Small intestine (tissue), 7 donors: ENCODE results near the gene SYT2. TPM values are rescaled to one million over a fixed set of nuclear protein-coding genes. Genes with fewer than 3 reads are reported as not detected.
"Not testable (repeated sequence)": the region's sequence is repeated elsewhere in the genome, so short reads cannot be mapped to it uniquely, and the experiment has no call there.

ENCODE experiments used
- DNase-seq, 2 donors: peaks; one replicate each; pipeline versions ENCODE4 v3.0.0 to v3.0.0-alpha.2; 2013
- FAIRE-seq: peaks from 2 replicates; lab custom pipeline; 2012; peaks lifted over from hg19 to GRCh38; lab: Jason Lieb, UNC
- H3K27ac ChIP-seq, 3 donors: one replicate each; pipeline ENCODE4 v1.5.1; 2013; ENCODE audit warnings: low read length in 2 of 3, mild to moderate bottlenecking in 2 of 3, control low read depth in 1 of 3, inconsistent platforms in 1 of 3, low read depth in 1 of 3, moderate library complexity in 1 of 3
- H3K27me3 ChIP-seq, 3 donors: one replicate each; pipeline ENCODE4 v1.6.1; 2013; ENCODE audit warnings: low read length in 3 of 3, inconsistent platforms in 1 of 3; ENCODE audit not compliant: control insufficient read depth in 3 of 3, insufficient read depth in 3 of 3
- H3K36me3 ChIP-seq, 3 donors: one replicate each; pipeline ENCODE4 v1.6.1; 2013; ENCODE audit warnings: low read length in 3 of 3, inconsistent platforms in 1 of 3, low read depth in 1 of 3, mild to moderate bottlenecking in 1 of 3, moderate library complexity in 1 of 3; ENCODE audit not compliant: control insufficient read depth in 3 of 3, insufficient read depth in 2 of 3
- H3K4me1 ChIP-seq, 3 donors: one replicate each; pipeline ENCODE4 v1.6.1; 2013; ENCODE audit warnings: low read length in 2 of 3, inconsistent platforms in 1 of 3, low read depth in 1 of 3, mild to moderate bottlenecking in 1 of 3, moderate library complexity in 1 of 3; ENCODE audit not compliant: control insufficient read depth in 3 of 3, insufficient read depth in 2 of 3
- H3K4me3 ChIP-seq, 3 donors: one replicate each; pipeline ENCODE4 v1.5.1; 2013; ENCODE audit warnings: low read length in 3 of 3, control low read depth in 1 of 3, inconsistent platforms in 1 of 3, low read depth in 1 of 3, mild to moderate bottlenecking in 1 of 3, moderate library complexity in 1 of 3
- H3K9me3 ChIP-seq, 2 donors: one replicate each; pipeline ENCODE4 v1.6.1; 2013; ENCODE audit warnings: low read depth in 1 of 2, low read length in 1 of 2; ENCODE audit not compliant: control insufficient read depth in 2 of 2, insufficient read depth in 1 of 2
- WGBS, 3 donors: extraction: QIAGEN DNeasy Blood & Tissue Kit; methylation state at CpG; one replicate each; pipeline ENCODE4 v1.1.7; 2013; 5-methylcytosine and 5-hydroxymethylcytosine counted together
- polyA plus RNA-seq, 4 donors: library from polyadenylated mRNA; stranded (reverse) in 3 of 4; unstranded in 1 of 4; fragments of 200-250 nt in 3 of 4; fragments of 120-200 nt in 1 of 4; gene quantifications; one replicate each; pipeline versions ENCODE4 v1.2.1 to v1.2.3, GENCODE V29; 2013
- donor health status: healthy with polysubstance abuse.
- donor health status: control.
- donor health status: control.
- donor health status: Bipolar disorder and iron deficiency.
- donor health status: healthy.

The SYT2 gene
- polyA plus RNA-seq, 4 donors = 0.03 to 1.8 TPM; not detected in 2

GRCh38 chr1:202586018-202586821 lies 124.0 kb downstream of the SYT2 start:
- 58 to 82% (median 81%) methylated on average over 4 of the region's 4 CpGs for WGBS, 3 donors
- Histone ChIP-seq H3K27ac (peak overlapping the region in 2 of 3 donors; percentile 13 to 32), H3K36me3 (peaks cover 2 to 10% (median 7%) of the 10 kb centered on the region in 3 donors), H3K4me3 (no peak overlapping the region), H3K9me3 (no peaks in the 10 kb centered on the region), H3K27me3 (no peaks in the 10 kb centered on the region), H3K4me1 (peaks cover 0 to 13% (median 0%) of the 10 kb centered on the region in 3 donors)
- no peak for DNase-seq
- no peak for FAIRE-seq

GRCh38 chr1:202585590-202585933 lies 124.7 kb downstream of the SYT2 start:
- peaks cover 0 to 13% (median 0%) of the 10 kb centered on the region in 3 donors for H3K4me1 ChIP-seq
- H3K4me3 ChIP-seq = no peak overlapping the region
- FAIRE-seq (no peak), DNase-seq (no peak)
- no peaks in the 10 kb centered on the region for H3K9me3 ChIP-seq
- peaks cover 9 to 14% (median 9%) of the 10 kb centered on the region in 3 donors for H3K36me3 ChIP-seq
- no peaks in the 10 kb centered on the region for H3K27me3 ChIP-seq
- H3K27ac ChIP-seq = no peak overlapping the region

DNA sequence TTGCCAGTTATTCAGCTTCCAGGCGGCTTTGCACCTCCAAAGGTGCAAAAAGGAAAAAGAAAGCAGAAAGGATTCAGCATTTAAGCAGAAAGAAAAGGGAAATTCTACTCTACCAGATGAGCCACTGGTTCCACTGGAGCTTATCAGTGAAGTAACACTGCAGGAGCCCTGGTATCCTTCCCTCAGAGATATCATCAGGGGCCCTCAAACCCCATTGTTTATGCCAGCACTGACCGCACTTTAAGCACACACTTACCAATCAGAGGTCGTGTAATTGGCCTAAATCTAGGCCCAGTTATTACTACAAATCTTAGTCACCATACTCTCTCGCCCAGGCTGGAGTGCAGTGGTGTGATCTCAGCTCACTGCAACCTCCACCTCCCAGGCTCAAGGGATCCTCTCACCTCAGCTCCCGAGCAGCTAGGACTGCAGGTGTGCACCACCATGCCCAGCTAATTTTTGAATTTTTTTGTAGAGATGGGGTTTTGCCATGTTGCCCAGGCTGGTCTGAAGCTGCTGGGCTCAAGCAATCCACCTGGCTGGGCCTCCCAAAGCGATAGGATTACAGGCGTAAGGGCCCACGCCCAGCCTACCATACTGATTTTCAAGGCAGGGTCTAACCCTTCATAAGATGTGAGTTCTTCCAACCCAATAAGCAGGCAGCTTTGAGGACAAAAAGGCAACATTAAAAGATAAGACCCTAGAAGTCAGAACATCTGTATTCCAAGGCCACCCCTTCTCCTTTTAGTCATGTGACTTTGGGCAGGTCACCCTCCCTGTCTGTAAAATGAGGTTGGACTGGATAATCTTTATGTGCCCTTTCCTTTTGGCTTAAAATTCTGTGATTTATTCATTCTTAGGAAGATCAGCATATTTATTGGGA lies 125.3 kb downstream of the SYT2 start:
- Histone ChIP-seq H3K27ac (peak overlapping the region in 1 of 3 donors; percentile 3), H3K36me3 (peaks cover 10 to 18% (median 12%) of the 10 kb centered on the region in 3 donors), H3K4me1 (peaks cover 0 to 16% (median 0%) of the 10 kb centered on the region in 3 donors), H3K4me3 (no peak overlapping the region), H3K9me3 (no peaks in the 10 kb centered on the region), H3K27me3 (no peaks in the 10 kb centered on the region)
- DNase-seq (no peak), FAIRE-seq (no peak)
- 87 to 91% (median 90%) methylated on average over 8 of the region's 8 CpGs for WGBS, 3 donors

DNA sequence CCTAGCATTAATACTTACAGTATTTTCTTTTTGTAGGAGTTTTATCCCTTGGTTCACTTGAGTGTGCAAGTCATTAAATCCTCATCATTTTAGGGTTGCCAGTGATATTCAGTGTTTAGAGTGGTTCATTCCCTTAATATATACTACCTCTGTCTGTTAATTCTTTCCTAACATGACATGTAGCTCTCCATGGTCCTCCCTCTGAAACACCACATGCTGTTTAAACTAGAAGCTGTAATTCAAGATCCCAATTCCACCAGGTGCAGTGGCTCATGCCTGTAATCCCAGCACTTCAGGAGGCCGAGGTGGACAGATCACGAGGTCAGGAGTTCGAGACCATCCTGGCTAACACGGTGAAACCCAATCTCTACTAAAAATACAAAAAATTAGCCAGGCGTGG lies 127.9 kb downstream of the SYT2 start:
- not testable (repeated sequence) for H3K27ac ChIP-seq, FAIRE-seq, H3K4me3 ChIP-seq, DNase-seq, H3K9me3 ChIP-seq, H3K27me3 ChIP-seq
- H3K4me1 ChIP-seq = peaks cover 0 to 29% (median 0%) of the 10 kb centered on the region in 3 donors
- WGBS, 3 donors = 93 to 97% (median 97%) methylated on average over 5 of the region's 5 CpGs
- H3K36me3 ChIP-seq = peaks cover 10 to 14% (median 12%) of the 10 kb centered on the region in 3 donors

DNA sequence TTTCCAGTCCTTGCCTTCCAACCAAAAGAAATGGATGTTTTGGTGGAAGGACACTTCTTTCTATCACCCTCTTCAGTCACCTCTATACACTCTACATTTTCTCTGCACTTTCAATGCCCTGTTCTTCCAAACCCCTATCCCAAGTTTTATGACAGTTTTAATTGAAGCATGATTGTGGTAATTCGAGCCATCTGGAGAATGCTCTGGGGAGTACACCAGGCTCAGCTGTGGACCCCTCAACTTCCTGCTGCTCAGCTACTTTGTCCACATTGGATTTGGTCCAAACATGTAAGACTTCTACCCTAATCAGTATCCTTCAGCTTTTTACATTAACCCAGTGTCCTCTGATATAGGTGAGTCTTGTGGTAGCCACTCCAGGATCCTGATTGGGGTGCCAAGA lies 129.6 kb downstream of the SYT2 start:
- no peak for DNase-seq
- H3K36me3 ChIP-seq = peaks cover 10 to 15% (median 14%) of the 10 kb centered on the region in 3 donors
- H3K27me3 ChIP-seq = no peaks in the 10 kb centered on the region
- FAIRE-seq = no peak
- H3K9me3 ChIP-seq = no peaks in the 10 kb centered on the region
- no peak overlapping the region for H3K4me3 ChIP-seq
- H3K27ac ChIP-seq = peak overlapping the region in 2 of 3 donors; percentile 11 to 27
- 63 to 75% (median 72%) methylated on average over 1 of the region's 1 CpG for WGBS, 3 donors
- H3K4me1 ChIP-seq = peaks cover 0 to 27% (median 2%) of the 10 kb centered on the region in 3 donors

DNA sequence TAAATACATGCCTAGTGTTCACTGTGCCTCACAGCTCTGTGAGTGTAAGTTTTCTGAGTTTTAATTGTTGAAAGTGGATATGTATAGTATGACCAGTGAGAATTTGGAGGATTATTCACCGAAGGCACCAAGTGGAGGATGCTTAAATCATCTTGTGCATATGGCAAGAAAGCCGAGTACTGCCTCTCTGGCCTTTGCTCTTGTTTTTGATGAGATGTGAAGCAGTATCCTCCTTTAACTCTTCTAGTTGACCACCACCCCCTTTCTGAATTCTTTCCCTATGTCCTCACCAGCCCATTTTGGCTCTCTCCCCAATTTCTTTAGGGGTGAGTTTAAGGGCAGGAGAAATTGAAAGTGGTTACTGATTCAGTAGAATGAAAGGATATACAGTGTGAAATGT lies 130.4 kb downstream of the SYT2 start:
- 68 to 95% (median 95%) methylated on average over 2 of the region's 2 CpGs for WGBS, 3 donors
- H3K4me3 ChIP-seq = no peak overlapping the region
- H3K27me3 ChIP-seq = no peaks in the 10 kb centered on the region
- FAIRE-seq (no peak), DNase-seq (no peak)
- H3K27ac ChIP-seq = peak overlapping the region in 2 of 3 donors; percentile 40 to 70
- H3K9me3 ChIP-seq = no peaks in the 10 kb centered on the region
- H3K36me3 ChIP-seq = peaks cover 10 to 21% (median 16%) of the 10 kb centered on the region in 3 donors
- H3K4me1 ChIP-seq = peaks cover 0 to 27% (median 2%) of the 10 kb centered on the region in 3 donors

DNA sequence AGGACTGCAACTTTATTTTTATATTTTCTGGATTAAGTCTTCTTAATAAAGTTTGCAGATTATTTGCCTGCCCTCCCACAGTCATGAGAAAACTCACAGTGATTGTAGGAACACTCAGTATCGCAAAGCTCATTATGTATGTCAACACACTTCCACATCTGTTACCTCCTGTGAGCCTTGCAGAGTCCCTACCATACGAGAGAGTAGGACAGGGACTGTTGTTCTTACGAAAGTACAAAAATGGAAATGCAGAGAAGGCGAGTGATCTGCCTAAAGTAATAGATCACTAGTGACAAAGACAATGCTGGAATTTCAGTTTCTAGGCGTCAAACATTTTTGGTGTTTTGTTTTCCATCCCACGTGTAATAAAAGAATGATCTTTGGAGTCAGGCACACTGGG lies 131.7 kb downstream of the SYT2 start:
- FAIRE-seq (no peak), DNase-seq (no peak)
- peaks cover 5 to 18% (median 16%) of the 10 kb centered on the region in 3 donors for H3K36me3 ChIP-seq
- peaks cover 0 to 27% (median 2%) of the 10 kb centered on the region in 3 donors for H3K4me1 ChIP-seq
- 71 to 84% (median 83%) methylated on average over 6 of the region's 6 CpGs for WGBS, 3 donors
- no peak overlapping the region for H3K4me3 ChIP-seq
- H3K9me3 ChIP-seq = no peaks in the 10 kb centered on the region
- no peaks in the 10 kb centered on the region for H3K27me3 ChIP-seq
- H3K27ac ChIP-seq = peak overlapping the region in 2 of 3 donors; percentile 63 to 72

- peak in 1 of 2 donors; percentile 18 for DNase-seq
- no peaks in the 10 kb centered on the region for H3K9me3 ChIP-seq
- no peaks in the 10 kb centered on the region for H3K27me3 ChIP-seq
- FAIRE-seq = no peak
- peaks cover 5 to 18% (median 16%) of the 10 kb centered on the region in 3 donors for H3K36me3 ChIP-seq
- peaks cover 0 to 27% (median 2%) of the 10 kb centered on the region in 3 donors for H3K4me1 ChIP-seq
- H3K4me3 ChIP-seq = no peak overlapping the region
- WGBS, 3 donors = 57 to 86% (median 71%) methylated on average over 4 of the region's 4 CpGs
- peak overlapping the region in 2 of 3 donors; percentile 63 to 72 for H3K27ac ChIP-seq
Observed at GRCh38 chr1:202578001-202578504, 132.2 kb downstream of the SYT2 start.
